ENCODE results near the gene TRPM2. TPM values are rescaled to one million over a fixed set of nuclear protein-coding genes. Genes with fewer than 3 reads are reported as not detected.
A peak's percentile ranks its signal among the peaks of the same experiment; 100 is the strongest.

TRPM2 gene
- total RNA-seq, 4 donors from 2014 or later = 0.29 to 3.1 (median 1.8) TPM

GRCh38 chr21:44364151-44365053 lies 11.0 kb downstream of the TRPM2 start:
- no peaks in the 10 kb centered on the region for H3K4me1 ChIP-seq
- TF ChIP-seq POLR2A (IDR thresholded peaks at IDR 0.05) (no peak), CTCF (IDR thresholded peaks at IDR 0.05) (no peak)

GRCh38 chr21:44365251-44365966 lies 12.0 kb downstream of the TRPM2 start:
- Histone ChIP-seq H3K9me3 (no peaks in the 10 kb centered on the region), H3K36me3 (no peaks in the 10 kb centered on the region), H3K27ac (no peak overlapping the region), H3K4me1 (no peaks in the 10 kb centered on the region), H3K4me3 (no peak overlapping the region), H3K27me3 (peaks cover 0 to 12% of the 10 kb centered on the region in 2 donors)
- intact Hi-C loops (cut with DNase I; ENCODE audit: low total_unique reads) = no loop called here
- DNase-seq = peak in 1 of 2 donors; percentile 3
- TF ChIP-seq CTCF (IDR thresholded peaks at IDR 0.05) (no peak), POLR2A (IDR thresholded peaks at IDR 0.05) (no peak)

More at GRCh38 chr21:44364151-44365053, 11.0 kb downstream of the TRPM2 start:
- Histone ChIP-seq H3K36me3 (no peaks in the 10 kb centered on the region), H3K4me3 (no peak overlapping the region), H3K27ac (no peak overlapping the region), H3K9me3 (no peaks in the 10 kb centered on the region), H3K27me3 (peaks cover 0 to 7% of the 10 kb centered on the region in 2 donors)
- peak in 1 of 2 donors; percentile 6 for DNase-seq
- intact Hi-C loops (cut with DNase I; ENCODE audit: low total_unique reads) = no loop called here

- H3K27ac ChIP-seq = no peak overlapping the region
- H3K4me3 ChIP-seq = no peak overlapping the region
- H3K9me3 ChIP-seq = no peaks in the 10 kb centered on the region
- H3K36me3 ChIP-seq = no peaks in the 10 kb centered on the region
- peak in 1 of 2 donors; percentile 9 for DNase-seq
- intact Hi-C loops (cut with DNase I; ENCODE audit: low total_unique reads) = no loop called here
- TF ChIP-seq CTCF (IDR thresholded peaks at IDR 0.05) = no peak
- no peak for TF ChIP-seq POLR2A (IDR thresholded peaks at IDR 0.05)
- H3K27me3 ChIP-seq = peaks cover 0 to 14% of the 10 kb centered on the region in 2 donors
- H3K4me1 ChIP-seq = no peaks in the 10 kb centered on the region
Observed at GRCh38 chr21:44365967-44366585, 12.7 kb downstream of the TRPM2 start.

DNA sequence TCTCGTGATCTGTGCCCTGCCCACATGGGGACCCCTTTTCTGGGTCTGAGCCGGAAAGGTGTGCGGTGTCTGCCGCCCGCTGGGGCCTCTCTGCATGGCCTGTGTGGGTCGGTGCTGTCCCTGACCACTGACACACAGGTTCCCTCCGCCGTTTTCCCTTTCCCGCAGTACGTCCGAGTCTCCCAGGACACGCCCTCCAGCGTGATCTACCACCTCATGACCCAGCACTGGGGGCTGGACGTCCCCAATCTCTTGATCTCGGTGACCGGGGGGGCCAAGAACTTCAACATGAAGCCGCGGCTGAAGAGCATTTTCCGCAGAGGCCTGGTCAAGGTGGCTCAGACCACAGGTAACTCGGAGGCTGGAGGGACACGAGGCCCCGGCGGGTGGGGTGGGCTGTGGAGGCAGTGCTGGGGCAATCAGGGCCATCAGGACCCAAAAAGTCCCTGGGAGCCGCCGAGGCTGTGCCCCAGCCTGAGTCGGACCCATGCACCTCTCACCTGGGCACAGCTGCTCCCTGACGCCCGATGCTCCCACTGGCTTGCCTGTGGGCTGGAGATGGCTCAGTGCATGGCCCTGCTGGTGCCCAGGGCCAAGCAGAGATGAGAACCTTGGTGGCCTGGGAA lies 13.3 kb downstream of the TRPM2 start:
- intact Hi-C loops (cut with DNase I; ENCODE audit: low total_unique reads) = no loop called here
- no peaks in the 10 kb centered on the region for H3K36me3 ChIP-seq
- no peaks in the 10 kb centered on the region for H3K9me3 ChIP-seq
- H3K27ac ChIP-seq = no peak overlapping the region
- TF ChIP-seq CTCF (IDR thresholded peaks at IDR 0.05) (no peak), POLR2A (IDR thresholded peaks at IDR 0.05) (no peak)
- H3K4me3 ChIP-seq = no peak overlapping the region
- peaks cover 0 to 14% of the 10 kb centered on the region in 2 donors for H3K27me3 ChIP-seq
- H3K4me1 ChIP-seq = no peaks in the 10 kb centered on the region
- peak in 1 of 2 donors; percentile 5 for DNase-seq
